Hepatocyte (in vitro differentiated cells): ENCODE data around the gene CCL19. TPM values are rescaled to one million over a fixed set of nuclear protein-coding genes. Genes with fewer than 3 reads are reported as not detected.
A peak's percentile ranks its signal among the peaks of the same experiment; 100 is the strongest.

Experiments
- DNase-seq: peaks from one replicate; pipeline ENCODE4 v3.0.0-alpha.2; 2016; ENCODE audit warnings: low spot score
- H2AFZ ChIP-seq: fragments of 200-600 bp; sonication (generic); 2 replicates; pipeline ENCODE4 v1.6.0; 2016; ENCODE audit warnings: antibody characterized with exemption, mild to moderate bottlenecking
- H3K27ac ChIP-seq: fragments of 200-600 bp; sonication (generic); 2 replicates; pipeline ENCODE4 v1.5.1; 2016; ENCODE audit warnings: mild to moderate bottlenecking
- H3K27me3 ChIP-seq: fragments of 200-600 bp; sonication (generic); 2 replicates; pipeline ENCODE4 v1.6.1; 2016
- H3K36me3 ChIP-seq: fragments of 200-600 bp; sonication (generic); replicated peaks from 2 replicates; pipeline ENCODE4 v1.5.1; 2016; ENCODE audit warnings: low read depth; ENCODE audit not compliant: insufficient read depth
- H3K4me1 ChIP-seq: fragments of 200-600 bp; sonication (generic); 2 replicates; pipeline ENCODE4 v1.5.1; 2016; ENCODE audit warnings: mild to moderate bottlenecking, moderate library complexity; ENCODE audit not compliant: insufficient read depth
- H3K4me2 ChIP-seq: fragments of 200-600 bp; sonication (generic); 2 replicates; pipeline ENCODE4 v1.6.0; 2016
- H3K4me3 ChIP-seq: fragments of 200-600 bp; sonication (generic); 2 replicates; pipeline ENCODE4 v1.5.1; 2016; ENCODE audit warnings: mild to moderate bottlenecking
- H3K79me2 ChIP-seq: fragments of 200-600 bp; sonication (generic); 2 replicates; pipeline ENCODE4 v1.6.0; 2017; ENCODE audit warnings: mild to moderate bottlenecking
- H3K9me2 ChIP-seq: fragments of 200-600 bp; sonication (generic); replicated peaks from 2 replicates; pipeline ENCODE4 v1.6.0; 2017; ENCODE audit warnings: mild to moderate bottlenecking; ENCODE audit not compliant: insufficient read depth
- H3K9me3 ChIP-seq: fragments of 200-600 bp; sonication (generic); 2 replicates; pipeline ENCODE4 v1.5.1; 2016; ENCODE audit warnings: low read depth, mild to moderate bottlenecking
- H4K20me1 ChIP-seq: fragments of 200-600 bp; sonication (generic); 2 replicates; pipeline ENCODE4 v1.6.0; 2016; ENCODE audit warnings: mild to moderate bottlenecking; ENCODE audit not compliant: insufficient read depth, poor library complexity, severe bottlenecking
- CTCF ChIP-seq: fragments of 200-600 bp; sonication (generic); IDR thresholded peaks from 2 replicates; pipeline ENCODE4 v1.5.1; 2016; ENCODE audit warnings: antibody characterized with exemption, mild to moderate bottlenecking; ENCODE audit not compliant: poor library complexity
- EZH2 ChIP-seq: fragments of 200-600 bp; sonication (generic); IDR thresholded peaks from 2 replicates; pipeline ENCODE4 v1.6.1; 2016; ENCODE audit warnings: antibody characterized with exemption, mild to moderate bottlenecking, borderline replicate concordance
- EZH2phosphoT487 ChIP-seq: fragments of 200-600 bp; sonication (generic); IDR thresholded peaks from one replicate; pipeline ENCODE4 v1.6.1; 2018; ENCODE audit warnings: antibody characterized with exemption, mild to moderate bottlenecking, low read depth, moderate library complexity; ENCODE audit not compliant: unreplicated experiment, severe bottlenecking
- WGBS: methylation state at CpG from one replicate; pipeline ENCODE4 v1.1.6; 2016; ENCODE audit warnings: low lambda C conversion rate; ENCODE audit errors: missing lambda C conversion rate; 5-methylcytosine and 5-hydroxymethylcytosine counted together
- polyA plus RNA-seq: library from polyadenylated mRNA; unstranded; fragments of >200 nt; fragmentation: Nextera tagmentation; extraction: Ambion mirVana; gene quantifications from 2 replicates; pipeline ENCODE4 v1.2.1, GENCODE V29; 2016
- total RNA-seq: library from RNA; depleted of rRNA; stranded (reverse); fragments of >200 nt; gene quantifications from 2 replicates; pipeline ENCODE4 v1.2.3, GENCODE V29; 2014

The CCL19 gene
- total and polyA plus RNA-seq, 2 experiments from 2014 or later = not detected

DNA sequence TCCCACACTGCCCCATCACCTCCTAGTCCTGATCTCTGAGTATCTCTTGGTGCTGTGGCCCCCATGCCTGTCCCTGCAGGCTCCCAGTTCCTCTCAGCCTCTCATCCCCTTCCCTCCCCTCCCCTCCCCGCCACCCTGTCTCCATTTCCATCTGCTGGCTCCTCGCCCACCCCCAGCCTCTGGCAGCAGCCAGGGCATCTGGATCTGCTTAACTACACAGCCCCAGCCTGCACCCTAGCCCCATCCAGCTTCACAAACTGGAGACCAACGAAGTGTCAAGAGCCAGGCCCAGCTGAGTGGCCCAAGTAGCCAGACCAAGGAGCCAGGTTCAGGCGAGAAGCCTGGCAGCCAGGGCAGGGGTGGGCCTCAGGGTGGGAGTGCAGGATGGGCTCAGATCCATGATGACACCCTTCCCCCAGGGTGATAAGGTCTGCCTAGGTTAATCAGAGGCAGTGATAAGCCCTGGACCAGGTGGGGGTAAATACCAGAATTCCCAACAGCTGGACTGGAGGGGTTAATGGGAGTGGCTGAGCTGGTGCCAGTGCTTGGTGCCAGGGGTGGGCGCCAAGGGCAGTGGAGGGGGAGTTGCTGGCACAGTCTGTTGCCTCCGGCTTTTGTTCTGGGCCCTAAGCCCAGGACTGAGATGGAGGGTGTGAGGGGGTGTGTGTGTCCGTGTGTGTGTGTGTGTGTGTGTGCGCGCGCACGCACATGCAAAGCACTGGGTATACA, 36.6 kb downstream of the CCL19 start:
- peaks cover 36% of the 10 kb centered on the region for H3K4me1 ChIP-seq
- 45% methylated on average over 11 of the region's 11 CpGs for WGBS
- no peak for TF ChIP-seq CTCF
- TF ChIP-seq EZH2phosphoT487 = no peak
- TF ChIP-seq EZH2 = no peak
- H3K9me2 ChIP-seq = no peaks in the 10 kb centered on the region
- no peaks in the 10 kb centered on the region for H4K20me1 ChIP-seq
- no peaks in the 10 kb centered on the region for H3K9me3 ChIP-seq
- H3K36me3 ChIP-seq = no peaks in the 10 kb centered on the region
- peak; percentile 68 for DNase-seq
- H3K4me2 ChIP-seq = peak overlapping the region; percentile 87
- no peak overlapping the region for H3K4me3 ChIP-seq
- H3K27me3 ChIP-seq = no peaks in the 10 kb centered on the region
- no peak overlapping the region for H2AFZ ChIP-seq
- H3K27ac ChIP-seq = peak overlapping the region; percentile 94
- H3K79me2 ChIP-seq = peaks cover 8% of the 10 kb centered on the region

DNA sequence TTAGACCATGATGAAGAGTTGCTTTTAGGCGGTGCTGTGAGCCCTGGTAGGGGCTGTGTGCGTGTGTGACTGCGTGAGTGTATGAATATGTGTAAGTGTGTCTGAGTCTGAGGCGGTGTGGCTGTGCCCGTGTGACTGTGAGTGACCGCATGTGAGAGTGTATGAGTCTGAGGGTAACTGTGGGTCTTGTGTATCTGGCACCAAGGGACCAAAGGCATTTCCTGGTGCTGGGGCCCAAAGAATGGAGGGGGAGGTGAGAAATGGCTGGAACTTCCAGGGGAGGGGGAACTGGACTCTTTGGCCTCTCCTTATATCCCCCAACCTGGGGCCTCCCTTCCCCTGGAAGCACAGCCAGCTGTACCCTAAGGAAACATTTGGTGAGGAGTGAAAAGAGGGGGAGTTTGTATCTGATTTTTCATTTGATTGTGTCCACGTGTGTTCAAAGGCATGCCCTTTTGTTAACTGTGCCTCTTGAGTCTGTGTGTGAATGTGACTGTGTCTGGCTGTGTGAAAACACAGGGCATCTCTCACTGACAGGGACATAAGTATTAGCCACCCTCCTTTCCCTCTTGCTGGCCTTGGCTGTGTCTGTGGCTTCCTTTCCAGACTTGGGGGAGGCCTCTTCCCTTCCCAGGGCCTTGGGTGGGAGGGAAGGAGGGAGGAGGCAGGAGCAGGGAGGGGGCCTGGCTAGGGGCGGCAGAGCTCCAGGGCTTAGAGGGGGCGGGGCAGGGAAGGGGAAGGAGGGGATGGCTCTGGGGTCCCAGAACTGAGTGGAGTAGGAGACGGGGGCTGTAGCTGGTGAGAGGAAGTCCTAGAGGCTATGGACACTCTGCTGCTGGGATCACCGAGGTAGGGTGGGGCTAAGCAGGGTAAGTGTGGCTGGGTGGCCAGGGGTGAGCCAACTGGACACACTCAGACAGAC, 37.7 kb downstream of the CCL19 start:
- peaks cover 17% of the 10 kb centered on the region for H3K79me2 ChIP-seq
- 50% methylated on average over 7 of the region's 11 CpGs for WGBS
- H3K9me2 ChIP-seq = no peaks in the 10 kb centered on the region
- H4K20me1 ChIP-seq = no peaks in the 10 kb centered on the region
- H3K4me1 ChIP-seq = peaks cover 36% of the 10 kb centered on the region
- TF ChIP-seq EZH2phosphoT487 (no peak), CTCF (no peak), EZH2 (no peak)
- H3K4me2 ChIP-seq = peak overlapping the region; percentile 87
- peak overlapping the region; percentile 94 for H3K27ac ChIP-seq
- peak; percentile 67 for DNase-seq
- no peaks in the 10 kb centered on the region for H3K27me3 ChIP-seq
- H3K36me3 ChIP-seq = no peaks in the 10 kb centered on the region
- no peaks in the 10 kb centered on the region for H3K9me3 ChIP-seq
- H2AFZ ChIP-seq = no peak overlapping the region
- H3K4me3 ChIP-seq = no peak overlapping the region

- H3K36me3 ChIP-seq = no peaks in the 10 kb centered on the region
- no peak overlapping the region for H2AFZ ChIP-seq
- no peaks in the 10 kb centered on the region for H4K20me1 ChIP-seq
- no peaks in the 10 kb centered on the region for H3K27me3 ChIP-seq
- no peaks in the 10 kb centered on the region for H3K9me2 ChIP-seq
- 45% methylated on average over 5 of the region's 5 CpGs for WGBS
- H3K4me3 ChIP-seq = no peak overlapping the region
- H3K4me2 ChIP-seq = peak overlapping the region; percentile 87
- no peaks in the 10 kb centered on the region for H3K9me3 ChIP-seq
- TF ChIP-seq EZH2phosphoT487 = no peak
- no peak for TF ChIP-seq CTCF
- TF ChIP-seq EZH2 = no peak
- H3K27ac ChIP-seq = peak overlapping the region; percentile 94
- peaks cover 45% of the 10 kb centered on the region for H3K4me1 ChIP-seq
- DNase-seq = no peak
- peaks cover 25% of the 10 kb centered on the region for H3K79me2 ChIP-seq
Observed at GRCh38 chr9:34652602-34653000, 38.5 kb downstream of the CCL19 start.
